LNCAP (cell line): ENCODE measurements around the gene CHRD.
A peak's percentile ranks its signal among the peaks of the same experiment; 100 is the strongest.

Source experiments
- CTCF ChIP-seq: fragments of 450-650 bp; IDR thresholded peaks from 2 replicates; pipeline ENCODE4 v1.5.1; 2017; ENCODE audit warnings: mild to moderate bottlenecking

CHRD gene

GRCh38 chr3:184344579-184345316, 35.1 kb upstream of the CHRD start:
- TF ChIP-seq CTCF: no peak

- TF ChIP-seq CTCF: peak; percentile 69
Measured at GRCh38 chr3:184345317-184346144, 34.3 kb upstream of the CHRD start.

- no peak for TF ChIP-seq CTCF
Measured at GRCh38 chr3:184346480-184347190, 33.2 kb upstream of the CHRD start.

- TF ChIP-seq CTCF: no peak
Measured at GRCh38 chr3:184347321-184348056, 32.4 kb upstream of the CHRD start.

GRCh38 chr3:184348057-184348382, 31.8 kb upstream of the CHRD start:
- TF ChIP-seq CTCF: no peak

GRCh38 chr3:184349563-184350470, 30.0 kb upstream of the CHRD start:
- no peak for TF ChIP-seq CTCF
